Right cardiac atrium (tissue), 5 donors: ENCODE results near the gene SFMBT2. TPM values are rescaled to one million over a fixed set of nuclear protein-coding genes. Genes with fewer than 3 reads are reported as not detected.

Experiments
- ATAC-seq, 2 donors: fragments of 200-7000 bp; cut with Tn5 transposase; one replicate each; pipeline versions ENCODE4 v1.8.0 to v1.9.1; 2020; ENCODE audit warnings: moderate library complexity in 2 of 2, mild to moderate bottlenecking in 1 of 2
- DNase-seq, 3 donors: peaks; one replicate each; pipeline ENCODE4 v3.0.0-alpha.2; 2020
- H3K27ac ChIP-seq: one replicate; pipeline ENCODE4 v1.5.1; 2013; ENCODE audit warnings: mild to moderate bottlenecking, low read length, control low read depth, moderate library complexity
- H3K27me3 ChIP-seq: one replicate; pipeline ENCODE4 v1.6.1; 2013; ENCODE audit not compliant: control insufficient read depth, insufficient read depth
- H3K4me1 ChIP-seq: one replicate; pipeline ENCODE4 v1.6.1; 2013; ENCODE audit warnings: low read length; ENCODE audit not compliant: control insufficient read depth, insufficient read depth
- H3K4me3 ChIP-seq: one replicate; pipeline ENCODE4 v1.5.1; 2013; ENCODE audit warnings: low read length, control low read depth
- H3K9me3 ChIP-seq: one replicate; pipeline ENCODE4 v1.6.1; 2013; ENCODE audit warnings: low read length; ENCODE audit not compliant: control insufficient read depth
- WGBS: extraction: QIAGEN DNeasy Blood & Tissue Kit; methylation state at CpG from one replicate; pipeline ENCODE4 v1.1.7; 2013; 5-methylcytosine and 5-hydroxymethylcytosine counted together
- intact Hi-C, 4 donors: fragments of 100-400 bp; cut with DNase I; formaldehyde crosslinking; loops; one replicate each; pipeline versions ENCODE4 v1.11.0 to v1.14.0; 2022 to 2023
- polyA plus RNA-seq: library from polyadenylated mRNA; stranded (reverse); fragments of 200-250 nt; gene quantifications from one replicate; pipeline ENCODE4 v1.2.3, GENCODE V29; 2013
- total RNA-seq, 4 donors: library from RNA; stranded (reverse); fragmentation: NEBNext Ultra II Directional; extraction: Animal tissue kit (Norgen Biotek cat#: 25700); gene quantifications; one replicate each; pipeline ENCODE4 v1.2.1, GENCODE V29; 2021
- donor health status: healthy with polysubstance abuse.
- donor health status: DM: no; HTN: yes; CAD: no.
- donor health status: DM: no; HTN: no; CAD: no.
- donor health status: DM: no; HTN: yes; CAD: no; lungs with severe emphysema.
- donor health status: DM: yes; HTN: yes; CAD: no.

Gene SFMBT2
- total and polyA plus RNA-seq, 5 donors: 3.3 to 12.9 (median 11.9) TPM

DNA sequence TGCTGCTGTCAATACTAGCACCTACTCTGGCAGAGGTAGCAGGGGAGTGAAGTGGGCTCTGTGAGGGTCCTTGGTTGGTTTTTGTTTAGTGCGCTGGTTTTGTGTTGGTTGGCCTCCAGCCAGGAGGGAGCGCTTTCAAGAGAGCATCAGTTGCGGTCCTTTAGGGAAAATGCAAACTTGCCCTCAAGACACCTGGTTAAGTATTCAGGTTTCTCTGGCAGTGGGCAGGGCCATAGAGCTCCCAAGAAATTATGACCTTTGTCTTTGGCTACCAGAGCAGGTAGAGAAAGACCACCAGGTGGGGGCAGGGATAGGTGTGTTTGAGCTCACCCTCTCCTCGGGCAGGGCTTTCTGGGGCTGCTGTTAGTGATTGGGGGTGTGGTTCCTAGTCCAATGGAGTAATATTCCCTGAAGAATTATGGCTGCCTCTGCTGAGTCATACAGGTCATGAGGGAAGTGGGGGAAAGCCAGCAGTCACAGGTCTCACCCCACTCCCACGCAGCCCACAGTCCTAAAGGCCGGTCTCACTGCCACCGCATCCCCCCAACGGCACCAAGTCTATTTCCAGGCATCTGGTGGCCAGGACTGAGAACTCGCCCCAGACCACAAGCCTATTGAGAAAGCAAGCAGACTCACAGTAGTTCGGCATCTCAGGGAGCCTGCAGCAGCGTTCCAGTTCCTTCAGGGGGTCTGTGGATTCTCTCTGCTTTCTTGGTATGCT is 280.5 kb downstream of the SFMBT2 start:
- Histone ChIP-seq H3K27me3 (no peaks in the 10 kb centered on the region), H3K27ac (no peak overlapping the region), H3K4me3 (no peak overlapping the region), H3K4me1 (no peaks in the 10 kb centered on the region), H3K9me3 (peaks cover 2% of the 10 kb centered on the region)
- intact Hi-C loops: no loop called here
- ATAC-seq (no peak), DNase-seq (no peak)
- 91% methylated on average over 11 of the region's 11 CpGs for WGBS

DNA sequence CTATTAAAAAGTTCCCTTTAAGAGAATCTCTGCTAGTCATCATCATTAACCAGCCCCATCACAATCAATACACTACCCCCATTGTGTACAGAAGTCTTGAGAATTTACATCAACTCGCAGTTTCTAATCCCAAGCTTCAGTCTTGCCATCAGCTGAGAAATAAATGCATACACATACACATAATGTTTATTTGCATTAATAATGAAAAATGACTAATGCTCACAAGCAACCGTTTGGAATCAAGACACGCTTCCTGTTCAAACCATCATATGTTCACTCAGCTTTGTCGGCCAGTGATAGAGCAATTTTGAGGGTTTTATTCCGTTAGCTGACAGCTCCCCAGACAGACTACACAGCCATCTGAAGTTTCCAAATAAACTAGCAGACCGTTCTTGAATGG is 287.1 kb downstream of the SFMBT2 start:
- ATAC-seq: no peak
- H3K27me3 ChIP-seq: no peaks in the 10 kb centered on the region
- no peaks in the 10 kb centered on the region for H3K9me3 ChIP-seq
- H3K4me3 ChIP-seq: no peak overlapping the region
- no peaks in the 10 kb centered on the region for H3K4me1 ChIP-seq
- WGBS: 65% methylated on average over 6 of the region's 6 CpGs
- no peak for DNase-seq
- H3K27ac ChIP-seq: no peak overlapping the region
- intact Hi-C loops: loop anchor here in 2 of 4 donors (2.0 to 10.0 kb wide), 2 partner anchors 291 to 293 kb away; partner anchors contain the start of gene SFMBT2 (in 1 of the 2)

DNA sequence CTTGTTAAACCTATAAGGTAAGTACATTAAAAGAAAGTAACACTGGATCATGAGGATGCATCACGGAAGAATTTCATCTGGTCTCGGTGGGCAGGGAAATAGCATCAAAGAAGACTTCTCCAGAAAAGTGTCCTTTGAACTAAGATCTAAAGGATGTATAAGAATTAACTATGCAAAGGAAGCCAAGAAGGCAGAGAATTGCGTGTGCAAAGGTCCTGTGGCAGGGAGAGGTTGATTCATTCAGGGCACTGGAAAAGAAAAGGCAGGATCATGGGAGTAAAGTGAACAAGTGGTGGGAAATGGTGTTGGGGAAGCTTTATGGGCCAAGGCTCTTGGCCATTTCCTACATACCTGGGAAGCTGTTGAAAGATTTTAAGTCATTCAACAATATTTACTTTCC is 288.3 kb downstream of the SFMBT2 start:
- DNase-seq (no peak), ATAC-seq (no peak)
- H3K27ac ChIP-seq: no peak overlapping the region
- H3K4me1 ChIP-seq: no peaks in the 10 kb centered on the region
- WGBS: 78% methylated on average over 3 of the region's 3 CpGs
- intact Hi-C loops: loop anchor here in 2 of 4 donors (2.0 to 10.0 kb wide), 2 partner anchors 292 to 294 kb away; partner anchors contain the start of gene SFMBT2 (in 1 of the 2)
- H3K9me3 ChIP-seq: no peaks in the 10 kb centered on the region
- no peak overlapping the region for H3K4me3 ChIP-seq
- no peaks in the 10 kb centered on the region for H3K27me3 ChIP-seq

DNA sequence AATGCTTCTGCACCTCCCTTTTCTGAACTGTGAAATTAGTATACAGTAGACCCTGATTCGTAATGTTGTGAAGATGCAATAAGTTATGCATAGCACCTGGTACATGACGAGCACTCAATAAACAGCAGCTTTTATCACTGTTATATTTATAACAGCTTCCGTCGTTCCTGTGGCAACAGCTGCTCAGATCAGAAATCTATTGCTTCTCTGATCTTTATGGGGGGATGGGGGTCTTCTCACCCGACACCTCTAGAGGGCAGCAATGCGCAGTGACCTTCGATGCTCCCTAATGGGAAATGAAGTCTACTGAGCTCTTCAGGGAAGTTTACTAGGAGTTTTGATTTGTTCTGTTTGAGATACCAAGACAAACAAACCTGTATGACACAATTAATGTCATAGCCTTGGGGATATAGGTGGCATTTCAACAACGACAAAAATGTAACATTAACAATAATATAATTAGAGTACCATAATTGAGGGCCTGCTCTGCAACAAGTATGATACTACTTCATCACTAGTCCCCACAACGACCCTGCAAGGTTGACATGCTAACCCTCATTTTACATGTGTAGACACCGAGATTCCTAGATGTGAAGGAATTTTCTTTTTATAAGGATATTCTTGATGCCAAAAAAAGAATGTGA is 289.6 kb downstream of the SFMBT2 start:
- Histone ChIP-seq H3K27me3 (no peaks in the 10 kb centered on the region), H3K4me1 (no peaks in the 10 kb centered on the region), H3K9me3 (no peaks in the 10 kb centered on the region), H3K4me3 (no peak overlapping the region), H3K27ac (no peak overlapping the region)
- 27% methylated on average over 10 of the region's 10 CpGs for WGBS
- intact Hi-C loops: loop anchor here in 1 of 4 donors (10.0 kb wide), 1 partner anchor 294 kb away; the partner anchor contains the start of gene SFMBT2
- DNase-seq: peak; percentile 47 to 72 (median 72)
- peak; percentile 64 to 70 for ATAC-seq

DNA sequence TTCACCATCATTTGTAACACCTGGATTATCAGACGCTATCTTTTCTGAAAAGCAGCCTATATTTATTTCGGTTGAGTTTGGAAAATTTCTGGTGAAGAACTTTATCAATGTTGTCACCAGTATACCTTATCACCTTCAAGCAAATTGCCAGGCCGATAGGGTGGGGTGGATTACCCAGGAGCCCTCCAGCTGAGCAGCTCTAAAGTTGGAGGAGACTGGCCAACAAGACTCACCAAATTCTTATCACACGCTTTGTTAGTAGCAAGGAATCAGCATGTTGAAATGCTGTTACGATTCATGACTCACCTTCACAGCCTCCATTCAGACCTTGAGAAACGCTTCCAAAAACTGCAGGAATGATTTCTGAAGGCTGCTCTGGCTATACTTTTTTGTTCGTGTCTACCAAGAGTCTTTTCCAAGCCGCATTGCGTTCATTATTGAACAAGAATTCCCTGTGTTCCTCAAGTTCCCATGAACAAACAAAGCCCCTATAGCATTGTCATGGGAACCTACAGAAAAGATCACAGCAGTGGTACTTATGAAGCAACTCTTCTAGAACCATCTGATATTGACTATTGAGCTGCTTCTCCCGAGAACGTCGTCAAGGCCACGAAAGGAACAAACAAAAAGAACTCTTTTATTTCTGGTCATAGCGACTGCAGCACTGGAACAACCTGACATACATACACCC is 291.4 kb downstream of the SFMBT2 start:
- DNase-seq: no peak
- intact Hi-C loops: loop anchor here in 2 of 4 donors (10.0 kb wide), 1 partner anchor 295 kb away; the partner anchor contains the start of gene SFMBT2 (in 2 of the 2)
- no peak overlapping the region for H3K4me3 ChIP-seq
- WGBS: 81% methylated on average over 14 of the region's 14 CpGs
- H3K4me1 ChIP-seq: no peaks in the 10 kb centered on the region
- no peak overlapping the region for H3K27ac ChIP-seq
- ATAC-seq: no peak
- no peaks in the 10 kb centered on the region for H3K27me3 ChIP-seq
- no peaks in the 10 kb centered on the region for H3K9me3 ChIP-seq

DNA sequence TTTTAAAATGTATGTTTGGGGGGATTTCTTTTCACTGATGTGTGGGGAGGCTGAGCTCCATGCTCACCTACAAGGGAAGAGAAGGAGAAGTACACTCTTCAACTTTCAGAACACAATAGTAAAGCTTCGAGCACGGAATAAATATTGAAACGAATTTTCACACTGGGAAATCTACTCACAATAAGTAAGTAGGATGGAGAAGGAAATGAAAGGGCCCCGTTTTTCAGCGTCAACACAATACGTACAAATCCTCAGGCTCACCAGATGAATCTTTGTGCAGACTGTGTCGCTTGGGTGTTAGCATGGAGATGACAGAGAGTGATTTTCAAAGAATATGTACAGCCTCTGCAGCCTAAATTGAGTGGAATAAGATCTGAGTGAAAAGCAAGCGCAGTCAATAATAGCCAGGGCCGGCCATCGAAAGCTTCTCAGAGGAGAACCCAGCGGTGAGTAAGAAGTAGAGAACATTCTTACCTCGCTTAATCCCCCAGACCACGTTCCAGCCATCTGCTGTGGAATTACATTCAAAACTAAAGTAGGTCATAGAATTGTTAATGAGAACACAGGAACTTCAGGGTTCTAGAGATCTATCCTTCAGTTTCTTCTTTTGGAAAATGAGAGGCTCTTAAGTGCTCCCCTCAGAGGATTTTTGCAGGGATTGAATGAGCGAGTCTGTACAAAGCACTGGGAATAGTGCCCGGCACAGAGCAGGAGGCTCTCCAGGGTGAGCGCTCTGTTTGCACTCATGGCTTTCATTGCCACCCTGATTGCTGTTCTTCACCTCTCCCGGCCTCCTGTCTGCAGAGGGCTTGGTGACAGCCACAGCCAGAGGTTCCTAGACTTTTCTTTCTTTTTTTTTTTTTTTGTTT is 292.8 kb downstream of the SFMBT2 start:
- H3K9me3 ChIP-seq: no peaks in the 10 kb centered on the region
- H3K27me3 ChIP-seq: no peaks in the 10 kb centered on the region
- no peak for DNase-seq
- no peak overlapping the region for H3K27ac ChIP-seq
- no peak overlapping the region for H3K4me3 ChIP-seq
- no peak for ATAC-seq
- 82% methylated on average over 17 of the region's 17 CpGs for WGBS
- intact Hi-C loops: loop anchor here in 1 of 4 donors (10.0 kb wide), 1 partner anchor 297 kb away; the partner anchor contains the start of gene SFMBT2
- no peaks in the 10 kb centered on the region for H3K4me1 ChIP-seq

DNA sequence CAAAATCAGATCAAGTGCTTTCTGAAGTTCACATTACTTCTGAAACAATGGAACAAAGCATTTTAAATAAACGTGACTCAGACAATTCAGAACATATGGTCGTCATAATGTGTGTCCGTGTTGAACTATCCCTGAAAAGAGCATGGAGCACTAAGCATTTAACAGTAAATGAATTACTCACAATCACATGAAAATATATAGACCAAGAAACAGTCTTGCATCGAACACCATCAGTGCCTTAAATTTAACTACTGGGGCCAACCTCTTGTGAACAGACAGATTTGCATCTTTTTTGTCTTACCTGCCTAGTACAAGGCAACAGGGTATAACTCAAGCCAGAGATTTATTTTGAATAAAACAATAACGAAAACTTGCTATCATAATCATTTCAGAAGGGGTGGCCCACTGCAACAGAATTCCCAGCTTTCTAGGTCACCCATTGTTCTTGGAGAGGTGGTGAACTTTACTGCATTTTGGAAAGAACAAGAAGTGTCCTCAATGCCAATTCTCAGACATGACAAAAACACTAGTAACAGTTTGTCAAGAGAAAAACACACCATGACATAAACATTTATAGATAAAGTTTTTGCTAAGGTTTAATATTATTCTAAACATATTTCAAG is 293.5 kb downstream of the SFMBT2 start:
- DNase-seq: no peak
- WGBS: 82% methylated on average over 5 of the region's 5 CpGs
- no peaks in the 10 kb centered on the region for H3K9me3 ChIP-seq
- no peak for ATAC-seq
- H3K4me1 ChIP-seq: no peaks in the 10 kb centered on the region
- H3K4me3 ChIP-seq: no peak overlapping the region
- H3K27ac ChIP-seq: no peak overlapping the region
- no peaks in the 10 kb centered on the region for H3K27me3 ChIP-seq
- intact Hi-C loops: loop anchor here in 1 of 4 donors (10.0 kb wide), 1 partner anchor 298 kb away; the partner anchor contains the start of gene SFMBT2

DNA sequence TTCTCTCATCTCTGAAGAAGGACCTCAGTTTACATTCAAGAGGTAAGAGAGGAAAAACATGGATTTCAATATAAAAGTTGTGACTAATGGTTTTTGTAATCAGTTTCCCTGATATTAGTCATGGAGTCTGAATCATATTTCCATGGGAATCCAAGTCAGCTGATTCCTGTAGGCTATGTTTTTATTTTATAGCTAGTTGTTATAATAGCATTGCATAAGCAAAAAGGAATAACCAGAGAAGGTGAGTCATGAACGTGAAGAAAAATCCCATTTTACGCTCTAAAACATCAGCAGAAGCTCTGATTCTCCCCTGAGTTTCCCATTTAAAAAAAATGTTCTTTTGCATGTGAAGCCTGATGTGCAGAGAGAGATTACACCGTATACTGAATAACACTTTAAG is 299.3 kb downstream of the SFMBT2 start:
- Histone ChIP-seq H3K9me3 (no peaks in the 10 kb centered on the region), H3K27ac (no peak overlapping the region), H3K4me3 (no peak overlapping the region), H3K27me3 (no peaks in the 10 kb centered on the region), H3K4me1 (no peaks in the 10 kb centered on the region)
- no peak for ATAC-seq
- WGBS: 91% methylated on average over 3 of the region's 3 CpGs
- no peak for DNase-seq
- intact Hi-C loops: loop anchor here in 1 of 4 donors (10.0 kb wide), 1 partner anchor 303 kb away; the partner anchor contains the start of gene SFMBT2

DNA sequence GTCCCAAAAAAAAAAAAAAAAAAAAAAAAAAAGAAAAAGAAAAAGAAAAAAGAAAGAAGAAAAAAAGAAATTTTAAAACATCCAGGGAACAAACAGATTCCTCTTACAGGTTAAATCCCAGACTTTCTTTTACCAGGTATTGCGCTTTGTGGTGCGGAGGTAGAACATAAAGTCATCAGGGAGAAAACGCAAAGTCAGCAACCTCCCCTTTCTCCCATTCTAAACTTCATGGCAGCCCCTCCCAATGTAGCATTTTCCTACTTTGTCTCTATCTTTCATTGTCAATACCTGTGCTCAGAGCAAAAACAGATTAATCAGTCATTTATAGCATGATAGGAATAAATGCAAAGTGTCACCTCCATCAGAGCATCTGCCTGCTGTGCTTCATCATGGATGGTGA is 299.7 kb downstream of the SFMBT2 start:
- DNase-seq (no peak), ATAC-seq (no peak)
- Histone ChIP-seq H3K9me3 (no peaks in the 10 kb centered on the region), H3K4me1 (no peaks in the 10 kb centered on the region), H3K27ac (no peak overlapping the region), H3K4me3 (no peak overlapping the region), H3K27me3 (no peaks in the 10 kb centered on the region)
- intact Hi-C loops: loop anchor here in 1 of 4 donors (10.0 kb wide), 1 partner anchor 304 kb away; the partner anchor contains the start of gene SFMBT2
- 97% methylated on average over 3 of the region's 3 CpGs for WGBS
